Measurements from ENCODE around the gene PIM3. TPM values are rescaled to one million over a fixed set of nuclear protein-coding genes. Genes with fewer than 3 reads are reported as not detected.

PIM3 gene
- total RNA-seq, 1 donor from 2014 or later, result 18.6 TPM

GRCh38 chr22:49941507-49942316 is 18.9 kb upstream of the PIM3 start:
- TF ChIP-seq CTCF (IDR thresholded peaks at IDR 0.05), result no peak
- H3K9me3 Mint-ChIP-seq (ENCODE audit: unreplicated experiment), result no peaks in the 10 kb centered on the region
- H3K4me1 Mint-ChIP-seq (ENCODE audit: unreplicated experiment), result peaks cover 11% of the 10 kb centered on the region
- H3K27me3 Mint-ChIP-seq (ENCODE audit: unreplicated experiment), result no peaks in the 10 kb centered on the region
- H3K27ac Mint-ChIP-seq (ENCODE audit: unreplicated experiment), result no peak overlapping the region
- no peak overlapping the region for H3K4me3 Mint-ChIP-seq (ENCODE audit: unreplicated experiment)
- DNase-seq (ENCODE audit: extremely low spot score, unreplicated experiment), result no peak
- H3K36me3 Mint-ChIP-seq (ENCODE audit: unreplicated experiment), result no peaks in the 10 kb centered on the region

- TF ChIP-seq CTCF (IDR thresholded peaks at IDR 0.05), result no peak
- no peaks in the 10 kb centered on the region for H3K9me3 Mint-ChIP-seq (ENCODE audit: unreplicated experiment)
- H3K27me3 Mint-ChIP-seq (ENCODE audit: unreplicated experiment), result no peaks in the 10 kb centered on the region
- H3K4me1 Mint-ChIP-seq (ENCODE audit: unreplicated experiment), result peaks cover 7% of the 10 kb centered on the region
- H3K27ac Mint-ChIP-seq (ENCODE audit: unreplicated experiment), result no peak overlapping the region
- H3K36me3 Mint-ChIP-seq (ENCODE audit: unreplicated experiment), result no peaks in the 10 kb centered on the region
- no peak for DNase-seq (ENCODE audit: extremely low spot score, unreplicated experiment)
- no peak overlapping the region for H3K4me3 Mint-ChIP-seq (ENCODE audit: unreplicated experiment)
These were observed 17.8 kb upstream of the PIM3 start for GRCh38 chr22:49942565-49943404.

GRCh38 chr22:49943405-49943765 is 17.2 kb upstream of the PIM3 start:
- Mint-ChIP-seq H3K9me3 (ENCODE audit: unreplicated experiment) (no peaks in the 10 kb centered on the region), H3K36me3 (ENCODE audit: unreplicated experiment) (no peaks in the 10 kb centered on the region), H3K4me3 (ENCODE audit: unreplicated experiment) (no peak overlapping the region), H3K4me1 (ENCODE audit: unreplicated experiment) (peaks cover 6% of the 10 kb centered on the region), H3K27me3 (ENCODE audit: unreplicated experiment) (no peaks in the 10 kb centered on the region), H3K27ac (ENCODE audit: unreplicated experiment) (no peak overlapping the region)
- TF ChIP-seq CTCF (IDR thresholded peaks at IDR 0.05), result no peak
- no peak for DNase-seq (ENCODE audit: extremely low spot score, unreplicated experiment)

- no peak for TF ChIP-seq CTCF (IDR thresholded peaks at IDR 0.05)
- no peak for DNase-seq (ENCODE audit: extremely low spot score, unreplicated experiment)
- Mint-ChIP-seq H3K4me1 (ENCODE audit: unreplicated experiment) (peaks cover 6% of the 10 kb centered on the region), H3K27ac (ENCODE audit: unreplicated experiment) (no peak overlapping the region), H3K27me3 (ENCODE audit: unreplicated experiment) (no peaks in the 10 kb centered on the region), H3K9me3 (ENCODE audit: unreplicated experiment) (no peaks in the 10 kb centered on the region), H3K4me3 (ENCODE audit: unreplicated experiment) (no peak overlapping the region), H3K36me3 (ENCODE audit: unreplicated experiment) (no peaks in the 10 kb centered on the region)
These were observed 16.7 kb upstream of the PIM3 start for GRCh38 chr22:49943771-49944398.
